GM12878 (cell line): ENCODE data around the gene ATAD2B. TPM values are rescaled to one million over a fixed set of nuclear protein-coding genes. Genes with fewer than 3 reads are reported as not detected.

Source experiments
- ATAC-seq: fragments of 200-7000 bp; cut with Tn5 transposase; 3 replicates; pipeline ENCODE4 v1.9.1; 2020; ENCODE audit warnings: mild to moderate bottlenecking, moderate library complexity
- BruUV-seq: library from RNA; stranded (reverse); fragments of 400-500 nt; replicated peaks from 2 replicates; lab custom pipeline; 2021; lab: Mats Ljungman, UMichigan
- CTCF ChIA-PET: fragments of 300-600 bp; sonication (Branson Sonifier 250); formaldehyde crosslinking; extraction: SDS; loops from one replicate; lab custom pipeline; 2021; ENCODE audit warnings: inconsistent platforms; lab: Yijun Ruan, JAX
- POLR2A ChIA-PET: fragments of 350-600 bp; formaldehyde crosslinking; extraction: SDS; loops from one replicate; lab custom pipeline; 2021; ENCODE audit warnings: inconsistent platforms; lab: Charles Lee
- RAD21 ChIA-PET: fragments of 300-600 bp; sonication (Branson Sonifier 250); formaldehyde crosslinking; loops from one replicate; lab custom pipeline; 2023; ENCODE audit warnings: antibody characterized with exemption; ENCODE audit not compliant: unreplicated experiment; lab: Charles Lee
- SMC1A ChIA-PET: fragments of 300-600 bp; sonication (Branson Sonifier 250); formaldehyde crosslinking; loops from one replicate; lab custom pipeline; 2023; ENCODE audit not compliant: unreplicated experiment, uncharacterized antibody; lab: Charles Lee
- DNase-seq: peaks from one replicate; pipeline ENCODE4 v3.0.0-alpha.2; 2011; ENCODE audit warnings: low read depth, low spot score
- FAIRE-seq: peaks from 3 replicates; lab custom pipeline; 2011; peaks lifted over from hg19 to GRCh38; lab: Jason Lieb, UNC
- H2AFZ ChIP-seq: 2 replicates; pipeline ENCODE4 v1.6.0; 2011; ENCODE audit warnings: low read depth, low read length, control low read depth; ENCODE audit not compliant: control insufficient read depth
- H3K27ac ChIP-seq: 2 replicates; pipeline ENCODE4 v1.5.1; 2011; ENCODE audit warnings: control low read depth; ENCODE audit not compliant: control insufficient read depth, insufficient read depth
- H3K27me3 ChIP-seq, 2 experiments: replicated peaks in 1 of 2; 2 replicates each; pipeline versions ENCODE4 v1.6.0 to v1.6.1; 2011; ENCODE audit warnings: low read length in 1 of 2; ENCODE audit not compliant: control insufficient read depth in 2 of 2, insufficient read depth in 2 of 2
- H3K36me3 ChIP-seq, 2 experiments: 2 replicates each; pipeline ENCODE4 v1.5.1; 2011; ENCODE audit warnings: low read length in 1 of 2; ENCODE audit not compliant: control insufficient read depth in 2 of 2, insufficient read depth in 2 of 2
- H3K4me1 ChIP-seq: 2 replicates; pipeline ENCODE4 v1.6.1; 2011; ENCODE audit warnings: mild to moderate bottlenecking, low read length, moderate library complexity, mixed read lengths; ENCODE audit not compliant: control insufficient read depth, insufficient read depth
- H3K4me2 ChIP-seq: 2 replicates; pipeline ENCODE4 v1.6.0; 2011; ENCODE audit warnings: control low read depth; ENCODE audit not compliant: control insufficient read depth, insufficient read depth
- H3K4me3 ChIP-seq: fragments of 200-600 bp; sonication (generic); 2 replicates; pipeline ENCODE4 v1.5.1; 2016
- H3K79me2 ChIP-seq: 2 replicates; pipeline ENCODE4 v1.6.0; 2011; ENCODE audit warnings: low read length; ENCODE audit not compliant: control insufficient read depth, insufficient read depth
- H3K9ac ChIP-seq: 2 replicates; pipeline ENCODE4 v1.8.0; 2011; ENCODE audit warnings: low read length, control low read depth, mixed read lengths; ENCODE audit not compliant: control insufficient read depth, insufficient read depth
- H3K9me3 ChIP-seq: replicated peaks from 3 replicates; pipeline ENCODE4 v1.5.1; 2011; ENCODE audit warnings: mild to moderate bottlenecking, low read length; ENCODE audit not compliant: control insufficient read depth, insufficient read depth
- H4K20me1 ChIP-seq: 2 replicates; pipeline ENCODE4 v1.6.0; 2011; ENCODE audit not compliant: control insufficient read depth, insufficient read depth
- EGR1 ChIP-seq, 2 experiments: IDR thresholded peaks; 1 replicate in 1 of 2; 2 replicates in 1 of 2; pipeline ENCODE4 v1.6.1; 2011 to 2012; ENCODE audit warnings: low read depth in 2 of 2, low read length in 2 of 2, borderline replicate concordance in 1 of 2, mild to moderate bottlenecking in 1 of 2, moderate library complexity in 1 of 2
- GABPA ChIP-seq: IDR thresholded peaks from 2 replicates; pipeline ENCODE4 v1.6.1; 2014; ENCODE audit warnings: antibody characterized with exemption, low read depth, mild to moderate bottlenecking, inconsistent platforms
- IKZF2 ChIP-seq, 2 experiments: fragments of 450-650 bp; IDR thresholded peaks; 2 replicates each; pipeline ENCODE4 v1.6.1; 2017; ENCODE audit warnings: mild to moderate bottlenecking in 2 of 2, moderate library complexity in 2 of 2
- POLR2AphosphoS2 ChIP-seq: IDR thresholded peaks from 2 replicates; pipeline ENCODE4 v1.6.1; 2011; ENCODE audit warnings: low read depth, mild to moderate bottlenecking, low read length, improper control_type of control experiment, moderate library complexity
- SIX5 ChIP-seq: IDR thresholded peaks from 2 replicates; pipeline ENCODE4 v1.6.1; 2011; ENCODE audit warnings: mild to moderate bottlenecking, low read depth, low read length, moderate library complexity; ENCODE audit not compliant: severe bottlenecking
- SRF ChIP-seq, 2 experiments: IDR thresholded peaks; 2 replicates each; pipeline ENCODE4 v1.6.1; 2011; ENCODE audit warnings: low read depth in 2 of 2, low read length in 2 of 2, mild to moderate bottlenecking in 1 of 2, moderate library complexity in 1 of 2
- TCF3 ChIP-seq: IDR thresholded peaks from 2 replicates; pipeline ENCODE4 v1.6.1; 2012; ENCODE audit warnings: low read depth, mild to moderate bottlenecking, low read length, borderline replicate concordance; ENCODE audit not compliant: insufficient read depth
- WGBS: methylation state at CpG from one replicate; pipeline ENCODE4 v1.1.6; 2016; ENCODE audit warnings: low lambda C conversion rate; ENCODE audit not compliant: insufficient replicate concordance, insufficient coverage; ENCODE audit errors: missing lambda C conversion rate; 5-methylcytosine and 5-hydroxymethylcytosine counted together
- in situ Hi-C: fragments of 300-500 bp; cut with MboI; formaldehyde crosslinking; loops from 9 replicates; pipeline ENCODE4 v1.14.3; 2018; ENCODE audit warnings: mixed read lengths
- intact Hi-C: fragments of 100-400 bp; cut with micrococcal nuclease; formaldehyde crosslinking; loops from one replicate; pipeline ENCODE4 v1.14.2; 2022; ENCODE audit not compliant: unreplicated experiment
- polyA plus RNA-seq, 11 experiments: library from polyadenylated mRNA; depleted of rRNA in 4 of 11; unstranded in 6 of 11; stranded (reverse) in 5 of 11; fragments of >200 nt; fragmentation: Nextera tagmentation in 4 of 11; fragmentation: Illumina TruSeq in 1 of 11; extraction: Ambion mirVana in 4 of 11; extraction: Trizol in 1 of 11; gene quantifications; 1 replicate in 1 of 11; 2 replicates in 10 of 11; pipeline versions ENCODE4 v1.2.1 to v1.2.3, GENCODE V29; 2011 to 2016; ENCODE audit warnings: inconsistent platforms in 2 of 11, missing spikeins in 2 of 11, low read depth in 1 of 11
- total RNA-seq, 4 experiments: library from RNA; depleted of rRNA in 3 of 4; stranded (reverse); fragments of >200 nt in 3 of 4; fragmentation: Illumina TruSeq in 1 of 4; extraction: Trizol in 1 of 4; gene quantifications; 2 replicates each; pipeline versions ENCODE4 v1.2.1 to v1.2.3, GENCODE V29; 2013 to 2021
- TF ChIP-seq, protein P1 (sequence below): fragments of 450-650 bp; IDR thresholded peaks from 2 replicates; pipeline ENCODE4 v1.6.1; 2017; ENCODE audit warnings: mild to moderate bottlenecking
- TF ChIP-seq, protein P2 (sequence below): fragments of 150-350 bp; IDR thresholded peaks from 2 replicates; pipeline ENCODE4 v1.6.1; 2014; ENCODE audit warnings: mild to moderate bottlenecking, low read depth, low read length
- TF ChIP-seq, protein P3 (sequence below): fragments of 450-650 bp; IDR thresholded peaks from 2 replicates; pipeline ENCODE4 v1.6.1; 2018; ENCODE audit warnings: mild to moderate bottlenecking, low read depth, moderate library complexity; ENCODE audit not compliant: partially characterized antibody
- TF ChIP-seq, protein P4 (sequence below): IDR thresholded peaks from 2 replicates; pipeline ENCODE4 v1.6.1; 2011; ENCODE audit warnings: borderline replicate concordance, low read depth, mild to moderate bottlenecking, moderate library complexity, low read length; ENCODE audit not compliant: insufficient read depth, poor library complexity, severe bottlenecking

Gene ATAD2B
- total and polyA plus RNA-seq, 10 of the 15 experiments (the other 5 are each of a cell fraction or from before 2014, with no cell fraction given) = 3.6 to 29.9 (median 16.8) TPM

DNA sequence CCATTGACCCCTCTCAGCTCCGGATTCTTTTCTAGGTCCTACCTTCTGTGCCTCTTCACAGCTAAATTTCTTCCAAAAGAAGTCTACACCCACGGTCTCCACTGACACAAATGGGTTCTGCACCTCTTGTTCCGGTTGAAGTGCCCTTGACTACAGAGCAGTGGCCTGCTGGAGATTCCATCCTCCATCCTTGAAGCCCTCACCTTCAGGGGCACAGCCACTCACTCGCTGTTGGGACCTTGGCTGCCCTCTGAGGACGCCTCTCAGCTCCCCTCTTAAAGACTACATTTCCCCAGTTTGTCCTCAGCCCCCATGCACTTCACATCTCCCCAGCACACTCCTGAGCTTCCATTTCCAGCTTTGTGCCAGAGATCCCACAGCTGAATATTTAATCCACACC, 226.3 kb downstream of the ATAD2B start (continued):
- no peak for TF ChIP-seq EGR1 (IDR thresholded peaks at IDR 0.05; ENCODE audit: borderline replicate concordance in 1 of 2, low read depth in 2 of 2, low read length in 2 of 2)
- TF ChIP-seq, protein P1, sequence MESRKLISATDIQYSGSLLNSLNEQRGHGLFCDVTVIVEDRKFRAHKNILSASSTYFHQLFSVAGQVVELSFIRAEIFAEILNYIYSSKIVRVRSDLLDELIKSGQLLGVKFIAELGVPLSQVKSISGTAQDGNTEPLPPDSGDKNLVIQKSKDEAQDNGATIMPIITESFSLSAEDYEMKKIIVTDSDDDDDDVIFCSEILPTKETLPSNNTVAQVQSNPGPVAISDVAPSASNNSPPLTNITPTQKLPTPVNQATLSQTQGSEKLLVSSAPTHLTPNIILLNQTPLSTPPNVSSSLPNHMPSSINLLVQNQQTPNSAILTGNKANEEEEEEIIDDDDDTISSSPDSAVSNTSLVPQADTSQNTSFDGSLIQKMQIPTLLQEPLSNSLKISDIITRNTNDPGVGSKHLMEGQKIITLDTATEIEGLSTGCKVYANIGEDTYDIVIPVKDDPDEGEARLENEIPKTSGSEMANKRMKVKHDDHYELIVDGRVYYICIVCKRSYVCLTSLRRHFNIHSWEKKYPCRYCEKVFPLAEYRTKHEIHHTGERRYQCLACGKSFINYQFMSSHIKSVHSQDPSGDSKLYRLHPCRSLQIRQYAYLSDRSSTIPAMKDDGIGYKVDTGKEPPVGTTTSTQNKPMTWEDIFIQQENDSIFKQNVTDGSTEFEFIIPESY = no peak

DNA sequence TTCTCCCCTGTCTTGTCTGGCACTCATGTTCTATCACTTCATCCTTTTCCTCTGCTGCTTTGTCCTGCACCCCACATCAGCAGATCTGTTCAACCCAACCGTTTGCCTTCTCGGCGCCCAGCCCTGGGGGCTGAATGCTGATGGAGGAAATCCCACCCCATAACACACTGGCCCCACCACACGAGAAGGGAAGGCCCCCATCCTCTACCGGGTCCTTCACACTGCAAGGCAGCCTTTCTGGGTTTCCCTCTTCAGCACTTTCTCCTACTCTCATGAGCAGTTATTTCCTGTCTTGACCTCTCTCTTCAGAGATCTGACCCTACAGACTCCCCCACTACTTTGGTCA, 227.4 kb downstream of the ATAD2B start:
- ChIA-PET POLR2A (no interaction called here), RAD21 (no interaction called here), SMC1A (no interaction called here), CTCF (no interaction called here)
- Histone ChIP-seq H3K4me1 (no peaks in the 10 kb centered on the region), H3K9me3 (no peaks in the 10 kb centered on the region), H4K20me1 (no peaks in the 10 kb centered on the region), H3K4me2 (no peak overlapping the region), H3K4me3 (no peak overlapping the region), H3K27ac (no peak overlapping the region), H3K79me2 (no peaks in the 10 kb centered on the region), H3K36me3 (peaks cover 15 to 16% of the 10 kb centered on the region in 2 experiments; a peak in 3 of 4 replicates), H2AFZ (no peak overlapping the region), H3K9ac (no peak overlapping the region), H3K27me3 (no peaks in the 10 kb centered on the region)
- WGBS = 67% methylated on average over 5 of the region's 5 CpGs
- ATAC-seq (no peak), DNase-seq (no peak), FAIRE-seq (no peak)
- TF ChIP-seq, protein P2, sequence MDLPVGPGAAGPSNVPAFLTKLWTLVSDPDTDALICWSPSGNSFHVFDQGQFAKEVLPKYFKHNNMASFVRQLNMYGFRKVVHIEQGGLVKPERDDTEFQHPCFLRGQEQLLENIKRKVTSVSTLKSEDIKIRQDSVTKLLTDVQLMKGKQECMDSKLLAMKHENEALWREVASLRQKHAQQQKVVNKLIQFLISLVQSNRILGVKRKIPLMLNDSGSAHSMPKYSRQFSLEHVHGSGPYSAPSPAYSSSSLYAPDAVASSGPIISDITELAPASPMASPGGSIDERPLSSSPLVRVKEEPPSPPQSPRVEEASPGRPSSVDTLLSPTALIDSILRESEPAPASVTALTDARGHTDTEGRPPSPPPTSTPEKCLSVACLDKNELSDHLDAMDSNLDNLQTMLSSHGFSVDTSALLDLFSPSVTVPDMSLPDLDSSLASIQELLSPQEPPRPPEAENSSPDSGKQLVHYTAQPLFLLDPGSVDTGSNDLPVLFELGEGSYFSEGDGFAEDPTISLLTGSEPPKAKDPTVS = no peak
- TF ChIP-seq SIX5 (no peak), TCF3 (no peak), POLR2AphosphoS2 (no peak), GABPA (no peak), IKZF2 (IDR thresholded peaks at IDR 0.05) (no peak), SRF (IDR thresholded peaks at IDR 0.05; ENCODE audit: low read depth in 2 of 2, low read length in 2 of 2) (no peak)
- TF ChIP-seq, protein P3, sequence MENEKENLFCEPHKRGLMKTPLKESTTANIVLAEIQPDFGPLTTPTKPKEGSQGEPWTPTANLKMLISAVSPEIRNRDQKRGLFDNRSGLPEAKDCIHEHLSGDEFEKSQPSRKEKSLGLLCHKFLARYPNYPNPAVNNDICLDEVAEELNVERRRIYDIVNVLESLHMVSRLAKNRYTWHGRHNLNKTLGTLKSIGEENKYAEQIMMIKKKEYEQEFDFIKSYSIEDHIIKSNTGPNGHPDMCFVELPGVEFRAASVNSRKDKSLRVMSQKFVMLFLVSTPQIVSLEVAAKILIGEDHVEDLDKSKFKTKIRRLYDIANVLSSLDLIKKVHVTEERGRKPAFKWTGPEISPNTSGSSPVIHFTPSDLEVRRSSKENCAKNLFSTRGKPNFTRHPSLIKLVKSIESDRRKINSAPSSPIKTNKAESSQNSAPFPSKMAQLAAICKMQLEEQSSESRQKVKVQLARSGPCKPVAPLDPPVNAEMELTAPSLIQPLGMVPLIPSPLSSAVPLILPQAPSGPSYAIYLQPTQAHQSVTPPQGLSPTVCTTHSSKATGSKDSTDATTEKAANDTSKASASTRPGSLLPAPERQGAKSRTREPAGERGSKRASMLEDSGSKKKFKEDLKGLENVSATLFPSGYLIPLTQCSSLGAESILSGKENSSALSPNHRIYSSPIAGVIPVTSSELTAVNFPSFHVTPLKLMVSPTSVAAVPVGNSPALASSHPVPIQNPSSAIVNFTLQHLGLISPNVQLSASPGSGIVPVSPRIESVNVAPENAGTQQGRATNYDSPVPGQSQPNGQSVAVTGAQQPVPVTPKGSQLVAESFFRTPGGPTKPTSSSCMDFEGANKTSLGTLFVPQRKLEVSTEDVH = no peak
- TF ChIP-seq, protein P4, sequence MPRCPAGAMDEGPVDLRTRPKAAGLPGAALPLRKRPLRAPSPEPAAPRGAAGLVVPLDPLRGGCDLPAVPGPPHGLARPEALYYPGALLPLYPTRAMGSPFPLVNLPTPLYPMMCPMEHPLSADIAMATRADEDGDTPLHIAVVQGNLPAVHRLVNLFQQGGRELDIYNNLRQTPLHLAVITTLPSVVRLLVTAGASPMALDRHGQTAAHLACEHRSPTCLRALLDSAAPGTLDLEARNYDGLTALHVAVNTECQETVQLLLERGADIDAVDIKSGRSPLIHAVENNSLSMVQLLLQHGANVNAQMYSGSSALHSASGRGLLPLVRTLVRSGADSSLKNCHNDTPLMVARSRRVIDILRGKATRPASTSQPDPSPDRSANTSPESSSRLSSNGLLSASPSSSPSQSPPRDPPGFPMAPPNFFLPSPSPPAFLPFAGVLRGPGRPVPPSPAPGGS = no peak
- TSS peak; percentile 28 for BruUV-seq
- intact Hi-C loops (no loop called here), in situ Hi-C loops (no loop called here)
